Activated CD4-positive, alpha-beta T cell treated with anti-CD3 and anti-CD28 coated beads for 36 hours (primary cell): Measurements from ENCODE around the gene PARD6G. TPM values are rescaled to one million over a fixed set of nuclear protein-coding genes. Genes with fewer than 3 reads are reported as not detected.

Source experiments
- ATAC-seq: fragments of 200-7000 bp; cut with Tn5 transposase; one replicate; pipeline ENCODE4 v1.10.0; 2021; ENCODE audit warnings: mild to moderate bottlenecking, moderate library complexity
- CTCF ChIA-PET: fragments of 350-600 bp; sonication (Branson Sonifier 250); formaldehyde crosslinking; loops from one replicate; lab custom pipeline; 2021; ENCODE audit warnings: antibody characterized with exemption; lab: Charles Lee
- POLR2A ChIA-PET: fragments of 350-600 bp; sonication (Branson Sonifier 250); formaldehyde crosslinking; loops from one replicate; lab custom pipeline; 2021; ENCODE audit warnings: antibody characterized with exemption, inconsistent platforms; lab: Charles Lee
- DNase-seq: peaks from one replicate; pipeline ENCODE4 v3.0.0-alpha.2; 2020
- H3K27ac Mint-ChIP-seq: one replicate; pipeline ENCODE4 v1.8.0; 2021; ENCODE audit warnings: mixed read lengths
- H3K27me3 Mint-ChIP-seq: one replicate; pipeline ENCODE4 v1.8.0; 2021; ENCODE audit warnings: mixed read lengths
- H3K36me3 Mint-ChIP-seq: one replicate; pipeline ENCODE4 v1.8.0; 2021; ENCODE audit warnings: low read depth, mixed read lengths
- H3K4me1 Mint-ChIP-seq: one replicate; pipeline ENCODE4 v1.8.0; 2021; ENCODE audit warnings: mixed read lengths
- H3K4me3 Mint-ChIP-seq: one replicate; pipeline ENCODE4 v1.8.0; 2021; ENCODE audit warnings: mild to moderate bottlenecking, moderate library complexity, mixed read lengths
- H3K9me3 Mint-ChIP-seq: one replicate; pipeline ENCODE4 v1.8.0; 2021; ENCODE audit warnings: low read depth, mixed read lengths
- intact Hi-C, 2 experiments: fragments of 100-400 bp; cut with DNase I in 1 of 2; cut with micrococcal nuclease in 1 of 2; formaldehyde crosslinking; loops; one replicate each; pipeline versions ENCODE4 v1.14.2 to v1.15.1; 2022 to 2024; cut with DNase I, micrococcal nuclease
- total RNA-seq, 2 experiments: library from RNA; stranded (reverse); gene quantifications; one replicate each; pipeline ENCODE4 v1.2.3, GENCODE V29; 2021

The PARD6G gene
- total RNA-seq, 2 experiments from 2014 or later, result not detected

DNA sequence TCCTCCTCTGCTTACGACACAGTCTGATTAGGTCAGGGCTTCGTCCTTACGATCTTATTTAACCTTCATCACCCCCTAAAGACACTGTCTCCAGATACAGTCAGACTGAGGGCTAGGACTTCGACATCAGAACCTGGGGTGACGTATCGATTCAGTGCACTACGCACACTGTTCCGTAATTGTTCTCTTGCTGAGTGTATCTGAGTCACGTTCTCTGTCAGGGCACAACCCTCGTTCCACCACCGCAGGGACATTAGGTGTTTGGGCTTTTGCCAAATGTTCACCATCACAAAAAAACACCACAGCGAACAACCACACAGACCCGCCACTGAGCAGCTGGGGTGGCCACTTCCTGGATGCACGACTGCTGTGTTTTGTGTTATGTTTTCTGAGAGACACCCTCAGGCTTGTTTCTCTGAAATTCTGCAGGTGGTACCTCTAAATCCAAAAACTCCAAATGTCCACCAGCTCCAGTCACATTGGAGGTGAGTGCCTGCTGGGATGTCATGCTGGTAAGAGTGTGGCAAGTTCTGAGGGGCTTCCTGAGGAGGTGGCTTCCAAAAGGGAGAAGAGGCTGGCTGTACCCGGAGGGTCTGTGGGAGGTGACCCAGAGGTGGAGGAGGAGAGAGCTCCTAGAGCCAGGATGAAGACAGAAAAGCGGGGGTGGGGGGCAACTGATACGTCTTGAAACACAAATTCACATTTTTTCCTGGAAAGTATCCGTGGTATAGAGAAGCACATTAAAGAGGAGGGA lies 71.7 kb downstream of the PARD6G start:
- Mint-ChIP-seq H3K27me3 (peaks cover 51% of the 10 kb centered on the region), H3K36me3 (no peaks in the 10 kb centered on the region), H3K4me1 (peaks cover 6% of the 10 kb centered on the region), H3K9me3 (no peaks in the 10 kb centered on the region), H3K27ac (no peak overlapping the region), H3K4me3 (no peak overlapping the region)
- CTCF ChIA-PET, result interaction anchor here (0.6 kb wide), 1 partner anchor 73 kb away, joined by 3 read pairs; no protein-coding TSS in a partner anchor
- peak; percentile 81 for ATAC-seq
- POLR2A ChIA-PET, result no interaction called here
- intact Hi-C loops, result loop anchor here in 1 of 2 experiments (1.0 kb wide), 1 partner anchor 27 kb away; no protein-coding TSS in a partner anchor
- DNase-seq, result peak; percentile 45

DNA sequence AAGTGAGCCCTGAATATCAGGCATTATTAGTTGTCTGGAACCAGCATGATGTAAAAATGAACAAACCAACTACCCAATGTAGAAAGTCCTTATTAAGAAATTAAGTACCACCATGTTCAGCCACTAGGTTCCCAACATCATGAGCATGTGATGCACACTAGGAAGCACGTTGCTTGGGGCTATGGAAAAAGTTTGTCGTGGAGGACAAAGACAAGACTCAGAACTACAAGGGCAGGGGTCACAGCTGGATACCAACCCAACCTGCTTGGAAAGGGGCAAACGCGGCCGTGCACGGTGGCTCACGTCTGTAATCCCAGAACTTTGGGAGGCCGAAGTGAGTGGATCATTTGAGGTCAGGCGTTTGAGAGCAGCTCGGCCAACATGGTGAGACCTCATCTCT lies 74.3 kb downstream of the PARD6G start:
- Mint-ChIP-seq H3K4me3 (no peak overlapping the region), H3K36me3 (no peaks in the 10 kb centered on the region), H3K27ac (no peak overlapping the region), H3K27me3 (peaks cover 57% of the 10 kb centered on the region), H3K9me3 (no peaks in the 10 kb centered on the region), H3K4me1 (peaks cover 6% of the 10 kb centered on the region)
- ChIA-PET POLR2A (no interaction called here), CTCF (no interaction called here)
- ATAC-seq, result no peak
- DNase-seq, result no peak
- intact Hi-C loops, result no loop called here

DNA sequence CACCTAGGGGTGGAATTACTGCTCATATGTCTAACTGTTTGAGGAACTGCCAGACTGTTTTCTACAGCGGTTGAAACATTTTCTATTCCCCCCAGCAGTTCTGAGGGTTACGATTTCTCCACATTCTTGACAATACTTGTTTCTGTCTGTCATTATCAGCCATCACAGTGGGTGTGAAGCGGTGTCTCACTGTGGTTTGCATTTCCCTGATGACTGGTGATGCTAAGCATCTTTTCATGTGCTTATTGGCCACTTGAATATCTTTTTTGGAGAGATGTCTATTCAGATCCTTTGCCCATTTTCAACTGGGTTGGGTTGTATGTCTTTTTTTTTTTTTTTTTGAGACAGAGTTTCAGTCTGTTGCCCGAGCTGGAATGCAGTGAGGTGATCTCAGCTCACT lies 75.3 kb downstream of the PARD6G start:
- no peak overlapping the region for H3K4me3 Mint-ChIP-seq
- POLR2A ChIA-PET, result no interaction called here
- DNase-seq (no peak), ATAC-seq (no peak)
- H3K9me3 Mint-ChIP-seq, result no peaks in the 10 kb centered on the region
- peaks cover 6% of the 10 kb centered on the region for H3K4me1 Mint-ChIP-seq
- H3K27ac Mint-ChIP-seq, result no peak overlapping the region
- intact Hi-C loops, result no loop called here
- H3K36me3 Mint-ChIP-seq, result no peaks in the 10 kb centered on the region
- CTCF ChIA-PET, result no interaction called here
- H3K27me3 Mint-ChIP-seq, result peaks cover 50% of the 10 kb centered on the region

DNA sequence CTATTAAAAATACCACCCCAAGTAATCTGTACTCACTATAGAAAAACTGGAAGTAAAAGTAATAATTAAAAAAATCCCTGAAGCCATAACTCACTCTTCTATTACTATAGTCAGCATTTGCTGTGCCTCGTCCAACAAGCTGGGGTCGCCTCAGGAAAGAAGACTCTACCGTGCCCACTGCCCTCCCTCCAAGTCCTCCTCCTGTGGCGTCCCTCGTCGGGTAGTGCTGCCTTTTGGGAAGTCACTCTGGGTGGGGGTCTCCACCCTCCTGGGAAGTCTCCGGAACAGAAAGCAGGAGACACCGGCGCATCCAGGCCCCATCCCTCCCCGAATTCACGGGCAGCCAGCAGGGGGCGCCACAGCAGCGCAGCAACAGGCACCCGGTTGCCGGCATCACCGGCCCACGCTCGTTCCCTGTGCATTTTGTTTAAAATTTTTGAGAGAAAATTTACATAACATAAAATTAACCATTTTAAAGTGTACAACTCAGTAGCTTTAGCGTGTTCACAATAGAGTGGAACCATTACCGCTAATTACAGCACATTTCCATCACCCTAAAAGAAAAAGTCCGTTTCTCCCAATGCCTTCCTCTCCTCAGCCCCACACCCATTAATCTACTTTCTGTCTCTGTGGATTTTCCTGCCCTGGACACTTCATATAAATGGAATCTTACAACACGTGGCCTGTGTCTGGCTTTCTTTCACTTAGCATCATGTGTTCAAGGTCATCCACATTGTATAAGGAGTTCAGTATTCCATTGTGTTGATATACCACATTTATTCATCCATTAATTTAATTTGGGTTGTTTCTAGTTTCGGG lies 76.1 kb downstream of the PARD6G start:
- Mint-ChIP-seq H3K27me3 (peaks cover 43% of the 10 kb centered on the region), H3K27ac (no peak overlapping the region), H3K9me3 (no peaks in the 10 kb centered on the region), H3K36me3 (no peaks in the 10 kb centered on the region), H3K4me1 (peaks cover 6% of the 10 kb centered on the region), H3K4me3 (no peak overlapping the region)
- CTCF ChIA-PET, result interaction anchor here (0.7 to 1.6 kb wide), 11 partner anchors 9 to 84 kb away, joined by 3 to 6 read pairs (median 3); no protein-coding TSS in a partner anchor
- DNase-seq, result peak; percentile 81
- POLR2A ChIA-PET, result no interaction called here
- peak; percentile 10 for ATAC-seq
- intact Hi-C loops, result loop anchor here in 1 of 2 experiments (1.0 to 2.0 kb wide), 2 partner anchors 76 to 86 kb away; partner anchors contain the start of gene PARD6G

DNA sequence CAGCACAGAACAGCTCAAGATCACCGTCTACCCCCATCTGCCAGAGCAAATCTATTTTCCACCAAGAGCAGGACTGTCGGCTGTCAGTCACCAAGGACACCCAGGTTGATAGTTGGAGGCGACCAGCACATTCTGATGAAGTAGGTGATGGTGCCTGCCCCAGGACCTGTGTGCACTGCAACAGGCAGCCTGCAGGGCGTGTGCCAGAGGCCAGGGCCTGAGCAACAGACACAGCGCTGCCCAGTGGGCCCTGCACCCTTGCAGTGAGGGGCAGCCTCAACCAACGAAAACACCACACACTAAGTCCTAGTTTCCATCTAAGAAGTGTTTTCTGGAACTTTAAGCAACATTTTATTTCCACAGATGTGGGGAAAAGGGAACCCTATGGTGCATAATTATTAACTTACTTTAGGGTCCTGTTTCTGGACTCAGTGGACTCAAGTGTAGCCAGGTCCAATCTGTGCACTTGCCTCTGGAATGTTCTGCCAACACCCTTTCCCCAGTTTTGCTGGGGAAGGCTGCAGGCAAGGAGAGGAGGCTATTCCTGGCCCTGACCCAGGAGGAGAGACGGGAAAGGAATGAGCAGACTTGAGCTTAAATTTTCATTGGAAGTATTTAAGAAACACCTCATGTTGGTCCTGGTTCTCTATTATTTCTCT lies 76.8 kb downstream of the PARD6G start:
- Mint-ChIP-seq H3K4me3 (no peak overlapping the region), H3K9me3 (no peaks in the 10 kb centered on the region), H3K36me3 (no peaks in the 10 kb centered on the region), H3K27me3 (peaks cover 37% of the 10 kb centered on the region), H3K4me1 (peaks cover 4% of the 10 kb centered on the region), H3K27ac (no peak overlapping the region)
- POLR2A ChIA-PET, result no interaction called here
- no peak for DNase-seq
- intact Hi-C loops, result loop anchor here in 1 of 2 experiments (1.0 to 2.0 kb wide), 2 partner anchors 76 to 87 kb away; partner anchors contain the start of gene PARD6G
- CTCF ChIA-PET, result interaction anchor here (0.7 to 2.9 kb wide), 13 partner anchors 9 to 84 kb away, joined by 3 to 10 read pairs (median 4); no protein-coding TSS in a partner anchor
- no peak for ATAC-seq

DNA sequence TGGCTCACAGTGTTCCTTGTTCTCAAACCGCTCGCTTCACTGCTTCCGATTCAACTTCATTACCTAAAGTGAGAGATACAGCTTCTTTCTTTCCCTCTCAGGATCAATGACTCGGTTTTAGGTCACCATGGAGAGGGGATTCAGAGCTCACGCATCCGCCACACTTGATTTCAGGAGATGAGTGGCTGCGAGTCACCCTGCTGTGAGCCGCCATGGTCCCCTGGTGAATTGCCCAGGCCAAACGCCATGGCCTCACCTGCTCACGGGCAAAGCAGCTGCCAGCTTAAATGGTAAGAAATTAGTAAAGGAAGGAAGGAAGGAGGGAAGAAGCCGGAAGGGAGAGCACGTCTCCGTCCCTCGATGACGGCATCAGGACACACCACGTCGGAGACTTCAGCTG lies 77.7 kb downstream of the PARD6G start:
- Mint-ChIP-seq H3K27ac (no peak overlapping the region), H3K9me3 (peaks cover 5% of the 10 kb centered on the region), H3K4me3 (no peak overlapping the region), H3K36me3 (no peaks in the 10 kb centered on the region), H3K27me3 (peaks cover 33% of the 10 kb centered on the region), H3K4me1 (no peaks in the 10 kb centered on the region)
- intact Hi-C loops, result loop anchor here in 1 of 2 experiments (2.0 kb wide), 1 partner anchor 77 kb away; the partner anchor contains the start of gene PARD6G
- CTCF ChIA-PET, result interaction anchor here (0.6 to 2.9 kb wide), 4 partner anchors 11 to 87 kb away, joined by 3 to 10 read pairs (median 4); no protein-coding TSS in a partner anchor
- ATAC-seq (no peak), DNase-seq (no peak)
- POLR2A ChIA-PET, result no interaction called here

DNA sequence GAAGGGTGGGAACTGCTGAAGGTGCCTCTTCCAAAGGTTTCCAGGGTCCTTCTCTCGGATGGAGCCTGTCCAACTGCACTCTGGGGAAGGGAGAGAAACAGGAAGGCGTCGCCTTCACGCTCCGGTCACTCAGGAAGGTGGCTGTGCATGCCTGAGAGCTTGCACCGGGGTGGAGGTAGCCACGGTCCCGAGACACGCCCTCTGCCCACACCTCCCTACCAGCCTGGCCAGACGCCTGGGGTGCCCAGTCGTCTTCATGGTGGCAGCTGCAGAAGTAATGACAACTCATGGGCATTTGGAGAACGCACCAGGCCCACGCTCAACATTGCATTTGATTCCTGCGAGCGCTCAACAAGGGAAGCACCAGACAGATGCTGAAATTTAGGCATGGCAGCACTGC lies 78.3 kb downstream of the PARD6G start:
- intact Hi-C loops, result no loop called here
- Mint-ChIP-seq H3K36me3 (no peaks in the 10 kb centered on the region), H3K4me1 (no peaks in the 10 kb centered on the region), H3K27me3 (peaks cover 30% of the 10 kb centered on the region), H3K4me3 (no peak overlapping the region), H3K9me3 (peaks cover 11% of the 10 kb centered on the region), H3K27ac (no peak overlapping the region)
- ChIA-PET POLR2A (no interaction called here), CTCF (interaction anchor here (1.1 to 2.9 kb wide), 4 partner anchors 9 to 87 kb away, joined by 3 to 10 read pairs (median 6); no protein-coding TSS in a partner anchor)
- DNase-seq (no peak), ATAC-seq (no peak)

DNA sequence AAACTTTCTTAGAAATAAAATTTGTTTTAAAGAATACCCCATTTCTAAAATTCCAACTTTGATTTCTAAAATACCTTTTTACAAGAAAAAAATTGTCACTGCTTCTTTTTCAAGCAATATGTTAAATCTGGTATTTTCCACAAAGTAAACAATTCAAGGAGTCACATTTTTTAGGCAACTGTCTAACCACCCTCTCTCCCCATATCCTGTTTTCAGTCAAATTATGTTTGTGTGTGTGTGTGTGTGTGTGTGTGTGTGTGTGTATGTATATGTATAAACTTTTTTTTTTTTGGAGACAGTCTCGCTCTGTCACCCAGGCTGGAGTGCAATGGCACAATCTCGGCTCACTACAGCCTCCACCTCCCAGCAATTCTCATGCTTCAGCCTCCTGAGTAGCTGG lies 79.0 kb downstream of the PARD6G start:
- Mint-ChIP-seq H3K36me3 (no peaks in the 10 kb centered on the region), H3K4me1 (no peaks in the 10 kb centered on the region), H3K27ac (no peak overlapping the region), H3K4me3 (no peak overlapping the region), H3K9me3 (peaks cover 11% of the 10 kb centered on the region), H3K27me3 (peaks cover 30% of the 10 kb centered on the region)
- ATAC-seq (no peak), DNase-seq (no peak)
- ChIA-PET CTCF (interaction anchor here (1.3 to 2.9 kb wide), 3 partner anchors 9 to 12 kb away, joined by 3 to 10 read pairs (median 7); no protein-coding TSS in a partner anchor), POLR2A (no interaction called here)
- intact Hi-C loops, result no loop called here

DNA sequence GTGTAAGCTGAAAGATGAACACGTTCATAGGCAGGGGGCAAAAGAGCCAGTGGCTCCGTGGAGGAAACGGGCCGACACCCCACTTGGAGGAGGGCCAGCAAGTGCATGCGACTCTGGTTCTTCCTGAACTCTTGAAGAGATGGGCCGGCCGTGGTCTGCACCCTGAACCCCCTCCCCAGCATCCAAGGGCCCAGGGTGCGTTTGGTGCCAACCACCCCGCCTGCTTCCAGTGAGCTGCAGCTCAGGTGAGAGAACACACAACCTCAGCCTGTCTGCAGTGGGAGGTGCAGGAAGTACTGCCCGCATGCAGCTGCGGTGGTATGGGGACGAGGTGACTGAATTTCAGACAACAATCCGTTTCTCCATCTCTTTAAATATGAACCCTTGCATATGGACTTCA lies 79.4 kb downstream of the PARD6G start:
- intact Hi-C loops, result no loop called here
- ATAC-seq (no peak), DNase-seq (no peak)
- POLR2A ChIA-PET, result no interaction called here
- CTCF ChIA-PET, result interaction anchor here (0.8 to 2.9 kb wide), 4 partner anchors 8 to 19 kb away, joined by 3 to 10 read pairs (median 5); no protein-coding TSS in a partner anchor
- H3K4me3 Mint-ChIP-seq, result no peak overlapping the region
- no peak overlapping the region for H3K27ac Mint-ChIP-seq
- peaks cover 28% of the 10 kb centered on the region for H3K27me3 Mint-ChIP-seq
- no peaks in the 10 kb centered on the region for H3K36me3 Mint-ChIP-seq
- H3K4me1 Mint-ChIP-seq, result no peaks in the 10 kb centered on the region
- H3K9me3 Mint-ChIP-seq, result peaks cover 11% of the 10 kb centered on the region

DNA sequence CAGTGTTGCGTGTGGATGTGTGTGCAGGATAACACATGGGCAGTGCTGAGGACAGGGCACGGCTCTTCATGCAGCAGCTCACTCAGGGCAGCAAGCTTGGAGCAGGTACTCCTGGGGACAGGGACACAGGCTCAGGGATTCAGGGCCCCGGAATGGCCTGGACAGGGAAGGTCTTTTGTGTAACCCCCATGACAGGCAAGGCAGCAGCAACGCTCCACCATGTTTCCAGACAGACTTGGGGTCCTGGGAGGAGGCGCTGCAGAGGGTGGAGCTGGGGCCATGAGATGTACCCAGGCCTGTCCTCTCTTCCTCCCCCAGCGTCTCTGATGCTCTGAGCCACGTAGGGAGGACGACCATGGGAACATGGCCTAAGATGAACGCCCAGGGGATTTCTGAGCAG lies 80.0 kb downstream of the PARD6G start:
- CTCF ChIA-PET, result interaction anchor here (0.8 to 2.9 kb wide), 4 partner anchors 8 to 19 kb away, joined by 3 to 10 read pairs (median 5); no protein-coding TSS in a partner anchor
- POLR2A ChIA-PET, result no interaction called here
- H3K4me3 Mint-ChIP-seq, result no peak overlapping the region
- no peaks in the 10 kb centered on the region for H3K36me3 Mint-ChIP-seq
- peaks cover 11% of the 10 kb centered on the region for H3K9me3 Mint-ChIP-seq
- no peaks in the 10 kb centered on the region for H3K4me1 Mint-ChIP-seq
- peaks cover 28% of the 10 kb centered on the region for H3K27me3 Mint-ChIP-seq
- DNase-seq (no peak), ATAC-seq (no peak)
- H3K27ac Mint-ChIP-seq, result no peak overlapping the region
- intact Hi-C loops, result no loop called here

DNA sequence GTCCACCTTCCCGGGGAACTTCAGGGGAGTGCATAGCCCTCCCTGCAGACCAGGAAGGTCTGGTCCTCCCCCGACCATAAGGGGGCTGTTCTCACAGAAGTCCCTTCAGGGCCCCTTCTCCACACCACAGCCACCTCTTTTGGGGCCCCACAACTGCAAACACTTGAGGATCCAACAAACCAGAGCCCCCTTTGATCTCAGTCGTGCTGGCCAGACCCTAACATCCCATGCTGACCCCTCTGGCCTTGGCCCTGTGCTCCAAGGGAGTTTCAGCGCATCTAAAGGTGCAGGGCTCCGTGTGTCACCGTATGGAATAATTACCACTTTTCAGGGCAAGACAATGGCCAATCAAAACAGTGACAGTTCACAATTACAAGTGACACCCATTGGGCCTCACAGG lies 80.6 kb downstream of the PARD6G start:
- no peak for ATAC-seq
- no peak overlapping the region for H3K4me3 Mint-ChIP-seq
- POLR2A ChIA-PET, result no interaction called here
- H3K9me3 Mint-ChIP-seq, result peaks cover 11% of the 10 kb centered on the region
- CTCF ChIA-PET, result no interaction called here
- DNase-seq, result no peak
- no peak overlapping the region for H3K27ac Mint-ChIP-seq
- H3K36me3 Mint-ChIP-seq, result no peaks in the 10 kb centered on the region
- H3K27me3 Mint-ChIP-seq, result peaks cover 28% of the 10 kb centered on the region
- H3K4me1 Mint-ChIP-seq, result no peaks in the 10 kb centered on the region
- intact Hi-C loops, result no loop called here
